ENCODE measurements around the gene PIWIL1.

DNA sequence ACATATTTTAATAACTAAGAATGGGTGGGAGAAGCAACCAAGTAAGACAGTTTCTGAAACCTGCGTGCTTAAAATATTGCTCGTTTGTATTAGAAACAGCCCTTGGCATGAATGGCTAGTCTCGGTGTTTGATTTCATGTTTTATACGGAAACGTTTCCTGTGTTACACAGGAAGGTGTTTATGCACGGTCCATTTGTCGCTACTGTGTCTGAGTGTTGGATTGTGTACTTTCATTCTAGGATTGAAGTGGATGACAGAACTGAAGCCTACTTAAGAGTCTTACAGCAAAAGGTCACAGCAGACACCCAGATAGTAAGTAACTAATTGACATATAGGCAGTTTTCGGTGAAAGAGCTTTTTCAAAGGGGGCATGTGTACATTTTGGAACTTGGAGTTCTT, 19.6 kb downstream of the PIWIL1 start:
- TF ChIP-seq, protein P1, sequence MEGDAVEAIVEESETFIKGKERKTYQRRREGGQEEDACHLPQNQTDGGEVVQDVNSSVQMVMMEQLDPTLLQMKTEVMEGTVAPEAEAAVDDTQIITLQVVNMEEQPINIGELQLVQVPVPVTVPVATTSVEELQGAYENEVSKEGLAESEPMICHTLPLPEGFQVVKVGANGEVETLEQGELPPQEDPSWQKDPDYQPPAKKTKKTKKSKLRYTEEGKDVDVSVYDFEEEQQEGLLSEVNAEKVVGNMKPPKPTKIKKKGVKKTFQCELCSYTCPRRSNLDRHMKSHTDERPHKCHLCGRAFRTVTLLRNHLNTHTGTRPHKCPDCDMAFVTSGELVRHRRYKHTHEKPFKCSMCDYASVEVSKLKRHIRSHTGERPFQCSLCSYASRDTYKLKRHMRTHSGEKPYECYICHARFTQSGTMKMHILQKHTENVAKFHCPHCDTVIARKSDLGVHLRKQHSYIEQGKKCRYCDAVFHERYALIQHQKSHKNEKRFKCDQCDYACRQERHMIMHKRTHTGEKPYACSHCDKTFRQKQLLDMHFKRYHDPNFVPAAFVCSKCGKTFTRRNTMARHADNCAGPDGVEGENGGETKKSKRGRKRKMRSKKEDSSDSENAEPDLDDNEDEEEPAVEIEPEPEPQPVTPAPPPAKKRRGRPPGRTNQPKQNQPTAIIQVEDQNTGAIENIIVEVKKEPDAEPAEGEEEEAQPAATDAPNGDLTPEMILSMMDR (conservative IDR thresholded peaks at IDR 0.05; ENCODE audit: low read depth in 2 of 2): no peak
- TF ChIP-seq, protein P2, sequence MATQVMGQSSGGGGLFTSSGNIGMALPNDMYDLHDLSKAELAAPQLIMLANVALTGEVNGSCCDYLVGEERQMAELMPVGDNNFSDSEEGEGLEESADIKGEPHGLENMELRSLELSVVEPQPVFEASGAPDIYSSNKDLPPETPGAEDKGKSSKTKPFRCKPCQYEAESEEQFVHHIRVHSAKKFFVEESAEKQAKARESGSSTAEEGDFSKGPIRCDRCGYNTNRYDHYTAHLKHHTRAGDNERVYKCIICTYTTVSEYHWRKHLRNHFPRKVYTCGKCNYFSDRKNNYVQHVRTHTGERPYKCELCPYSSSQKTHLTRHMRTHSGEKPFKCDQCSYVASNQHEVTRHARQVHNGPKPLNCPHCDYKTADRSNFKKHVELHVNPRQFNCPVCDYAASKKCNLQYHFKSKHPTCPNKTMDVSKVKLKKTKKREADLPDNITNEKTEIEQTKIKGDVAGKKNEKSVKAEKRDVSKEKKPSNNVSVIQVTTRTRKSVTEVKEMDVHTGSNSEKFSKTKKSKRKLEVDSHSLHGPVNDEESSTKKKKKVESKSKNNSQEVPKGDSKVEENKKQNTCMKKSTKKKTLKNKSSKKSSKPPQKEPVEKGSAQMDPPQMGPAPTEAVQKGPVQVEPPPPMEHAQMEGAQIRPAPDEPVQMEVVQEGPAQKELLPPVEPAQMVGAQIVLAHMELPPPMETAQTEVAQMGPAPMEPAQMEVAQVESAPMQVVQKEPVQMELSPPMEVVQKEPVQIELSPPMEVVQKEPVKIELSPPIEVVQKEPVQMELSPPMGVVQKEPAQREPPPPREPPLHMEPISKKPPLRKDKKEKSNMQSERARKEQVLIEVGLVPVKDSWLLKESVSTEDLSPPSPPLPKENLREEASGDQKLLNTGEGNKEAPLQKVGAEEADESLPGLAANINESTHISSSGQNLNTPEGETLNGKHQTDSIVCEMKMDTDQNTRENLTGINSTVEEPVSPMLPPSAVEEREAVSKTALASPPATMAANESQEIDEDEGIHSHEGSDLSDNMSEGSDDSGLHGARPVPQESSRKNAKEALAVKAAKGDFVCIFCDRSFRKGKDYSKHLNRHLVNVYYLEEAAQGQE (IDR thresholded peaks at IDR 0.05; ENCODE audit: unreplicated experiment): no peak
- TF ChIP-seq EZH2phosphoT487 (IDR thresholded peaks at IDR 0.05; ENCODE audit: unreplicated experiment) (no peak), EZH2 (IDR thresholded peaks at IDR 0.05; ENCODE audit: low read depth, unreplicated experiment) (no peak), CREB1 (CRISPR knock-in tag; IDR thresholded peaks at IDR 0.05; ENCODE audit: low read depth) (no peak), POLR2AphosphoS5 (IDR thresholded peaks at IDR 0.05; ENCODE audit: low read depth) (no peak), JUNB (IDR thresholded peaks at IDR 0.05; ENCODE audit: unreplicated experiment) (no peak), NANOG (IDR thresholded peaks at IDR 0.05; ENCODE audit: borderline replicate concordance) (no peak)
- TF ChIP-seq, protein P3, sequence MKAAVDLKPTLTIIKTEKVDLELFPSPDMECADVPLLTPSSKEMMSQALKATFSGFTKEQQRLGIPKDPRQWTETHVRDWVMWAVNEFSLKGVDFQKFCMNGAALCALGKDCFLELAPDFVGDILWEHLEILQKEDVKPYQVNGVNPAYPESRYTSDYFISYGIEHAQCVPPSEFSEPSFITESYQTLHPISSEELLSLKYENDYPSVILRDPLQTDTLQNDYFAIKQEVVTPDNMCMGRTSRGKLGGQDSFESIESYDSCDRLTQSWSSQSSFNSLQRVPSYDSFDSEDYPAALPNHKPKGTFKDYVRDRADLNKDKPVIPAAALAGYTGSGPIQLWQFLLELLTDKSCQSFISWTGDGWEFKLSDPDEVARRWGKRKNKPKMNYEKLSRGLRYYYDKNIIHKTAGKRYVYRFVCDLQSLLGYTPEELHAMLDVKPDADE (IDR thresholded peaks at IDR 0.05): no peak
- TF ChIP-seq, protein P4, sequence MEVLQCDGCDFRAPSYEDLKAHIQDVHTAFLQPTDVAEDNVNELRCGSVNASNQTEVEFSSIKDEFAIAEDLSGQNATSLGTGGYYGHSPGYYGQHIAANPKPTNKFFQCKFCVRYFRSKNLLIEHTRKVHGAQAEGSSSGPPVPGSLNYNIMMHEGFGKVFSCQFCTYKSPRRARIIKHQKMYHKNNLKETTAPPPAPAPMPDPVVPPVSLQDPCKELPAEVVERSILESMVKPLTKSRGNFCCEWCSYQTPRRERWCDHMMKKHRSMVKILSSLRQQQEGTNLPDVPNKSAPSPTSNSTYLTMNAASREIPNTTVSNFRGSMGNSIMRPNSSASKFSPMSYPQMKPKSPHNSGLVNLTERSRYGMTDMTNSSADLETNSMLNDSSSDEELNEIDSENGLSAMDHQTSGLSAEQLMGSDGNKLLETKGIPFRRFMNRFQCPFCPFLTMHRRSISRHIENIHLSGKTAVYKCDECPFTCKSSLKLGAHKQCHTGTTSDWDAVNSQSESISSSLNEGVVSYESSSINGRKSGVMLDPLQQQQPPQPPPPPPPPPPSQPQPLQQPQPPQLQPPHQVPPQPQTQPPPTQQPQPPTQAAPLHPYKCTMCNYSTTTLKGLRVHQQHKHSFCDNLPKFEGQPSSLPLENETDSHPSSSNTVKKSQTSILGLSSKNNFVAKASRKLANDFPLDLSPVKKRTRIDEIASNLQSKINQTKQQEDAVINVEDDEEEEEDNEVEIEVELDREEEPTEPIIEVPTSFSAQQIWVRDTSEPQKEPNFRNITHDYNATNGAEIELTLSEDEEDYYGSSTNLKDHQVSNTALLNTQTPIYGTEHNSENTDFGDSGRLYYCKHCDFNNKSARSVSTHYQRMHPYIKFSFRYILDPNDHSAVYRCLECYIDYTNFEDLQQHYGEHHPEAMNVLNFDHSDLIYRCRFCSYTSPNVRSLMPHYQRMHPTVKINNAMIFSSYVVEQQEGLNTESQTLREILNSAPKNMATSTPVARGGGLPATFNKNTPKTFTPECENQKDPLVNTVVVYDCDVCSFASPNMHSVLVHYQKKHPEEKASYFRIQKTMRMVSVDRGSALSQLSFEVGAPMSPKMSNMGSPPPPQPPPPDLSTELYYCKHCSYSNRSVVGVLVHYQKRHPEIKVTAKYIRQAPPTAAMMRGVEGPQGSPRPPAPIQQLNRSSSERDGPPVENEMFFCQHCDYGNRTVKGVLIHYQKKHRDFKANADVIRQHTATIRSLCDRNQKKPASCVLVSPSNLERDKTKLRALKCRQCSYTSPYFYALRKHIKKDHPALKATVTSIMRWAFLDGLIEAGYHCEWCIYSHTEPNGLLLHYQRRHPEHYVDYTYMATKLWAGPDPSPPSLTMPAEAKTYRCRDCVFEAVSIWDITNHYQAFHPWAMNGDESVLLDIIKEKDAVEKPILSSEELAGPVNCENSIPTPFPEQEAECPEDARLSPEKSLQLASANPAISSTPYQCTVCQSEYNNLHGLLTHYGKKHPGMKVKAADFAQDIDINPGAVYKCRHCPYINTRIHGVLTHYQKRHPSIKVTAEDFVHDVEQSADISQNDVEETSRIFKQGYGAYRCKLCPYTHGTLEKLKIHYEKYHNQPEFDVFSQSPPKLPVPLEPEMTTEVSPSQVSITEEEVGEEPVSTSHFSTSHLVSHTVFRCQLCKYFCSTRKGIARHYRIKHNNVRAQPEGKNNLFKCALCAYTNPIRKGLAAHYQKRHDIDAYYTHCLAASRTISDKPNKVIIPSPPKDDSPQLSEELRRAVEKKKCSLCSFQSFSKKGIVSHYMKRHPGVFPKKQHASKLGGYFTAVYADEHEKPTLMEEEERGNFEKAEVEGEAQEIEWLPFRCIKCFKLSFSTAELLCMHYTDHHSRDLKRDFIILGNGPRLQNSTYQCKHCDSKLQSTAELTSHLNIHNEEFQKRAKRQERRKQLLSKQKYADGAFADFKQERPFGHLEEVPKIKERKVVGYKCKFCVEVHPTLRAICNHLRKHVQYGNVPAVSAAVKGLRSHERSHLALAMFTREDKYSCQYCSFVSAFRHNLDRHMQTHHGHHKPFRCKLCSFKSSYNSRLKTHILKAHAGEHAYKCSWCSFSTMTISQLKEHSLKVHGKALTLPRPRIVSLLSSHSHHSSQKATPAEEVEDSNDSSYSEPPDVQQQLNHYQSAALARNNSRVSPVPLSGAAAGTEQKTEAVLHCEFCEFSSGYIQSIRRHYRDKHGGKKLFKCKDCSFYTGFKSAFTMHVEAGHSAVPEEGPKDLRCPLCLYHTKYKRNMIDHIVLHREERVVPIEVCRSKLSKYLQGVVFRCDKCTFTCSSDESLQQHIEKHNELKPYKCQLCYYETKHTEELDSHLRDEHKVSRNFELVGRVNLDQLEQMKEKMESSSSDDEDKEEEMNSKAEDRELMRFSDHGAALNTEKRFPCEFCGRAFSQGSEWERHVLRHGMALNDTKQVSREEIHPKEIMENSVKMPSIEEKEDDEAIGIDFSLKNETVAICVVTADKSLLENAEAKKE (CRISPR knock-in tag; IDR thresholded peaks at IDR 0.05): no peak
